AG09319 (cell line): ENCODE measurements around the gene IER2.

Experiments
- DNase-seq: peaks from one replicate; pipeline ENCODE4 v3.0.0-alpha.2; 2010; ENCODE audit warnings: low read depth; ENCODE audit errors: extremely low read depth
- TF ChIP-seq, protein P1 (sequence below): IDR thresholded peaks from 2 replicates; pipeline ENCODE4 v1.5.1; 2011; ENCODE audit warnings: low read depth, mild to moderate bottlenecking, inconsistent platforms, low read length, moderate library complexity

IER2 gene

DNA sequence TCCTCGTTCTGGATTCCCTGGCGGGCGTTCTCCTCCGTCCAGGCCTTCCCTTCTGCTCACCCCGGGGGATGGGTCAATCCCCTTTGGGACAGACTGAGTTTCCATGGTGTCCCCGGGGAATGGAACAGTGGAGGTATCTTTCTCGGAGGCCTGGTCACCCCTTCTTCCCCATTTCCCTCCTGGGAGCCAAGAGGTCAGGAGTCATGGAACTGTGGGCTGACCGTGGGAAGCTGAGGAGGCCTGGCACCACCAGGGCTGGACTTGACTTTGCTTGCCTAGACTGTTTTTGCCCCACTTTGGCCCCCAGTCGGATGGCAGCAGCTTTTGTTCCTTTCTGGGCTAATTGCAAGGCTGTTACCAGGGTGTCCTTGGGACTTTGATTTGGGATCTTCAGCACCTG, 30.2 kb upstream of the IER2 start:
- TF ChIP-seq, protein P1, sequence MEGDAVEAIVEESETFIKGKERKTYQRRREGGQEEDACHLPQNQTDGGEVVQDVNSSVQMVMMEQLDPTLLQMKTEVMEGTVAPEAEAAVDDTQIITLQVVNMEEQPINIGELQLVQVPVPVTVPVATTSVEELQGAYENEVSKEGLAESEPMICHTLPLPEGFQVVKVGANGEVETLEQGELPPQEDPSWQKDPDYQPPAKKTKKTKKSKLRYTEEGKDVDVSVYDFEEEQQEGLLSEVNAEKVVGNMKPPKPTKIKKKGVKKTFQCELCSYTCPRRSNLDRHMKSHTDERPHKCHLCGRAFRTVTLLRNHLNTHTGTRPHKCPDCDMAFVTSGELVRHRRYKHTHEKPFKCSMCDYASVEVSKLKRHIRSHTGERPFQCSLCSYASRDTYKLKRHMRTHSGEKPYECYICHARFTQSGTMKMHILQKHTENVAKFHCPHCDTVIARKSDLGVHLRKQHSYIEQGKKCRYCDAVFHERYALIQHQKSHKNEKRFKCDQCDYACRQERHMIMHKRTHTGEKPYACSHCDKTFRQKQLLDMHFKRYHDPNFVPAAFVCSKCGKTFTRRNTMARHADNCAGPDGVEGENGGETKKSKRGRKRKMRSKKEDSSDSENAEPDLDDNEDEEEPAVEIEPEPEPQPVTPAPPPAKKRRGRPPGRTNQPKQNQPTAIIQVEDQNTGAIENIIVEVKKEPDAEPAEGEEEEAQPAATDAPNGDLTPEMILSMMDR: no peak
- no peak for DNase-seq

DNA sequence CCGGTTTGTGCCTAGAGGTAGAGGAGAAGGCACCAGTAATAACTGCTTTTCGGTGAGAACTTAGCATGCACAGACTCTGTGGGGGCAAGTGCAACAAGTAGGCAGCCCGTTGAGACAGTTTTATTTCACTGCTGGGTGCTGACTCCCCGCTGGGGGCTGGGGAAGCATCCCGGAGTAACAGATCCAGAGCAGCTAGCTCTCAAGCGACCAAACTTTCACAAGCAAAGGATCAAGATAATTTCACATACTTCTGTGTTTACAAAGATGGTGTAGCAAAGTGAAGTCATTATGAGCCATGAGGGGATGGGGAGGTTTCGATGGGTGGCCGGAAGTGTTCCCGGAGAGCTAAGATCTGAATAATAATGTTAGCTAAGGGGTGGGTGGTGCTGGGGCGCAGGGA, 29.4 kb upstream of the IER2 start:
- DNase-seq: no peak
- TF ChIP-seq, protein P1: no peak

DNA sequence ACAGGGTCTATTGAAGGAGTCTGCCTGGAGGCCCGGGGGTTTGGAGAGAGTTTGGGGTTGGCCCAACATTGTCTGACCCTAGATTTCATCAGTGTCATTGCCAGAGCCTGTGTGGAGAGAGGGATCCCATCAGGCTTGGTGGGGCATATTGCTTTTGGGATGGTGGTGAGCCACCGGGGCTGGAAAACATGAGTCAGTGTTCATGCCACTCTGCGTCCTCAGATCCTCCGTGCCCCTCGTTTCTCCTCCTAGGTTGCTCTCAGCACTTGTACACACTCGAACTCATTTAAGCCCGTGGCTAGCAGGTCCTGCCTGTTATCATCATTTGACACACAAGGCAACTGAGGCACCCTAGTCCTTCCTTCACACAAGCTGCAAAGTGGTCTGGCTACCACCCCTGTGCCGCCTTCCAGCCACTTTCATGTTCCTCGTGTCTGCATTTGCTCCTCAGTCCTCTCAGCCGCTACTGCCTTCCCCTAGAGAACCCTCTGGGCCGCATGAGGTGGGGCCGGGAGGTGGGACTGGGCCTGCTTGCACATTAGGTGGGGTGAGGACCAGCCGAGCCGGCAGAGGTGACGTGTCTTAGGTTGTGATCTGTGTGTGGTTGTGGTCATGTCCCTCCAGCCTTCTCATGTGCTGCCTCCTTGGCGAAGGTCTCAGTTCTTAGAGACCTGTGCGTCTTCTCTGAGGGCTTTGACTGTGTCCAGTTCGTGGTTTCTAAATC, 28.5 kb upstream of the IER2 start:
- DNase-seq: no peak
- TF ChIP-seq, protein P1: no peak

DNA sequence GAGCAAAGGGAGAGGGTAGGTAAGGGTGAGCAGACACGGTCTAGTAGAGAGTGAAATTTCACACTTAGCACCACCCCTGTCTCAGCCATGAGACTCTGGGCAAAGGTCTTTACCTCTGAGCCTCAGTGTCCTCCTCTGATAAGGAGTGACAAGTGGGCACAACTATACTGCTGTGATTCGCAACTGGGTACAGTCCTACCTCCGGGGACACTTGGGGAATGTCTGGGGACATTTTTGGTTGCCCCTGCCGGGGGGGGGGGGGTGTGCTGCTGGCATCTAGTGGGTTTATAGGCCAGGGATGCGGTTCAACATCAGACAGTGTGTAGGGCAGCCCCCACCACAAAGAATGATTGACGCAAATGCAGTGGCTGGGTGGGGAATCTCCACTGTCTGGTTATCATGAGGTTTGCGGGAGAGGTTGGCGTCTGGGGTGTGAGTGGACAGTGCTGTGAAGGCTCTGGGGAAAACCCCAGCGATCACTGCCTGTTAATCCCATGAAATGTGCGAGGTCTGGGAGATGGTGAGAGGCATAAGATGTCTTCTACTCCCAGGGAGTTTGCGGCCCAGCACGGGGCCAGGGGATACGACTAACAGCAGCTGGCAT, 27.8 kb upstream of the IER2 start:
- TF ChIP-seq, protein P1: no peak
- DNase-seq: no peak

DNA sequence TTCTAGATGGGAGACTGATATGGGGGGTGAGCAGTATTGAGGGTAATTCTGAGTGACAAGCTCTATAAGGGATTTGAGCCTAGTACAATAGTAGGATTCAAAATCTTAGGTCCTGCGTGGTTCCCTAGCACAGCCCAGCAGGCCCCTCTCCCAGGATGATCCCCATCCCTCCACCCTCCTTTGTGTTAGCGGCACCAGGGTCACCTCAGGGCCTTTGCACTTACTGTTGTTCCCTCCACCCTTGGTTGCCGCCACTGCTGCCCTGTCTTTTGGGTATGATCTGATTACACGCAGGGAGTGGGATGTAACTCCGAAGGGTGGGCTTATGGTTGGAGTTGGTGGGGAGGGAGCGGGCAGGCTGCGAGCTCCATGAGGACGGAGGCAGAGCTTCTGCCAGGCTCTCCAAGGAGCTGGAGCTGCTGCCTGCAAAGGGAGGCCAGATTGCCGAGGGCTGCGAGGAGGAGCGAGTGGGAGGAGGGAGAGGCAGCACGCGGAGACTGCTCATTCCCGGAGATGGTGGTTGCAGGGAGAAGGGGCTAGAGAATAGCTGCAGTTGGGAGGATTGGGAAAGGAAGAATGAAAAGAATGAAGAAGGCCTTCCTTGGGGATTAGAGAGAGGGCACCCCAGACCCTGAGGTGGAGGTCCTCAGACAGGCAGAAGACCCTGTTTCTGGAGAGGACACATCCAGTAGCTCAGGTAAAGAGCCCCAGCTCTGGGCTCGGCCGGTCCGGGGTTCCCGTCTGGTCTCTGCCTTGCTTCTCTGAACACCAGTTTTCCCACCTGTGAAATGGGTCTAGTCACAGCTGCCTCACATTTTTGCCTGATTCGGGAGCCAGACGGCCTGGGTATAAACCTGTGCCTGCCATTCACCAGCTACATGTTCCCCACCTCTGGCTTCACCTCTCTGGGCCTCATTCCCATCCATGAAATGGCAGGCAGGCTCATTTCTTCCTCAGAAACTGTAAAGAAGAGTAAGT, 26.9 kb upstream of the IER2 start:
- TF ChIP-seq, protein P1: no peak
- no peak for DNase-seq

DNA sequence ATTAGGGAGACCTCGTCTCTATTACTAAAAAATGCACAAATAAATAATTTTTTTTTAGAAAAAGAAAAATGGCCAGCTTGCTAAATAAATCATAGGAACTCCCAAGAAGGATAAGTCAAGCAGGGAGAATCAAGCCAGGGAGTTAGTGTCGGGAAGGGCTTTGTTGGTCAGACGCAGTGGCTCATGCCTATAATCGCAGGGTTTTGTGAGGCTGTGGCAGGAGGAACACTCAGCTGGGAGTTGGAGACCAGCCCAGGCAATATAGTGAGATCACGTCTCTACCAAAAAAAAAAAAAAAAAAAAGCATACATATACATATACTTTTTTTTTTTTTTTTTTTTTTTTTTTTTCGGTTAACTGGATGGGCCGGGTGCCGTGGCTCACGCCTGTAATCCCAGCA, 23.2 kb upstream of the IER2 start:
- TF ChIP-seq, protein P1: no peak
- no peak for DNase-seq
